ENCODE results near the gene PTPN5.
A peak's percentile ranks its signal among the peaks of the same experiment; 100 is the strongest.

PTPN5 gene

GRCh38 chr11:18727479-18728236 lies 63.9 kb downstream of the PTPN5 start:
- Histone ChIP-seq H3K9me3 (ENCODE audit: control insufficient read depth, low read length) (no peaks in the 10 kb centered on the region), H3K4me1 (no peaks in the 10 kb centered on the region), H3K27me3 (ENCODE audit: control insufficient read depth, insufficient read depth, low read length) (no peaks in the 10 kb centered on the region), H3K79me2 (no peaks in the 10 kb centered on the region), H3K27ac (no peak overlapping the region), H3K9ac (no peak overlapping the region), H3K4me3 (ENCODE audit: low read depth, low read length) (no peak overlapping the region), H3K36me3 (ENCODE audit: control insufficient read depth, insufficient read depth, low read length) (no peaks in the 10 kb centered on the region), H2AFZ (no peak overlapping the region), H3K4me2 (ENCODE audit: low read length) (no peak overlapping the region)
- peak; percentile 47 for TF ChIP-seq CTCF (IDR thresholded peaks at IDR 0.05)

- no peak for TF ChIP-seq CTCF (IDR thresholded peaks at IDR 0.05)
- Histone ChIP-seq H3K36me3 (ENCODE audit: control insufficient read depth, insufficient read depth, low read length) (no peaks in the 10 kb centered on the region), H3K79me2 (no peaks in the 10 kb centered on the region), H3K27ac (no peak within 1 kb of the TSS), H2AFZ (no peak within 1 kb of the TSS), H3K27me3 (ENCODE audit: control insufficient read depth, insufficient read depth, low read length) (no peaks in the 10 kb centered on the region), H3K4me3 (ENCODE audit: low read depth, low read length) (no peak within 1 kb of the TSS), H3K9me3 (ENCODE audit: control insufficient read depth, low read length) (no peaks in the 10 kb centered on the region), H3K4me2 (ENCODE audit: low read length) (no peak within 1 kb of the TSS), H3K9ac (no peak within 1 kb of the TSS), H3K4me1 (no peaks in the 10 kb centered on the region)
Observed at GRCh38 chr11:18726040-18726439, 65.6 kb downstream of the PTPN5 start, which contains the start of gene IGSF22. IGSF22 (minus strand) TSS chr11:18726188; CDS start chr11:18724236, 1,952 bp downstream.

GRCh38 chr11:18723991-18724390 lies 67.6 kb downstream of the PTPN5 start:
- Histone ChIP-seq H3K4me3 (ENCODE audit: low read depth, low read length) (no peak overlapping the region), H3K27ac (no peak overlapping the region)
- no peak for TF ChIP-seq CTCF (IDR thresholded peaks at IDR 0.05)

GRCh38 chr11:18722293-18722637 lies 69.3 kb downstream of the PTPN5 start:
- Histone ChIP-seq H3K4me2 (ENCODE audit: low read length) (peak overlapping the region; percentile 86), H3K9me3 (ENCODE audit: control insufficient read depth, low read length) (no peaks in the 10 kb centered on the region), H3K27me3 (ENCODE audit: control insufficient read depth, insufficient read depth, low read length) (no peaks in the 10 kb centered on the region), H3K4me1 (peaks cover 2% of the 10 kb centered on the region), H3K27ac (peak overlapping the region; percentile 52), H3K79me2 (no peaks in the 10 kb centered on the region), H3K4me3 (ENCODE audit: low read depth, low read length) (no peak overlapping the region), H2AFZ (peak overlapping the region; percentile 80), H3K36me3 (ENCODE audit: control insufficient read depth, insufficient read depth, low read length) (no peaks in the 10 kb centered on the region), H3K9ac (no peak overlapping the region)
- TF ChIP-seq CTCF (IDR thresholded peaks at IDR 0.05) = peak; percentile 4

More at GRCh38 chr11:18723991-18724390, 67.6 kb downstream of the PTPN5 start:
- Histone ChIP-seq H3K27me3 (ENCODE audit: control insufficient read depth, insufficient read depth, low read length) (no peaks in the 10 kb centered on the region), H3K9me3 (ENCODE audit: control insufficient read depth, low read length) (no peaks in the 10 kb centered on the region), H3K79me2 (no peaks in the 10 kb centered on the region), H3K4me1 (peaks cover 2% of the 10 kb centered on the region), H2AFZ (no peak overlapping the region), H3K4me2 (ENCODE audit: low read length) (no peak overlapping the region), H3K9ac (no peak overlapping the region), H3K36me3 (ENCODE audit: control insufficient read depth, insufficient read depth, low read length) (no peaks in the 10 kb centered on the region)

All from parathyroid adenoma (tissue), 2 donors.